ENCODE data around the gene GTF2I.
"Not testable (repeated sequence)": the region's sequence is repeated elsewhere in the genome, so short reads cannot be mapped to it uniquely, and the experiment has no call there.

Gene GTF2I

DNA sequence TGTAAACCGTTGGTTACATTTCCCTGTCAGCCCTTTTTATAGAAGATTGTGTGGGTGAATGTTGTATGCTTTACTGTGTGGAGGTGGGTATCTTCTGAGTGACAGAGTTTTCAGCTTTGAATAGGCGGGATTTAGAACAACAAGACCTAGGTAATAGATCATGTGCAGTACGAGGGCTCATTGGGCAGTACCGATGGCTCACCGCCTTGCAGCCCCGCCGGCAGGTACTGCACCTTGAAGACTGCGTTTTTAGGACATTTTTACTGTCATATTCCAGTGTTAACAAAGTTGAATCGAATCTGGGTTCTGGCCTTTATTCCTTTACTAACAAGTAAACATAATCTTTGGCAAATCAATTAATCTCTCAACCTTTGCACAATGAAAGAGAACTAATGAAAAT lies 60.4 kb downstream of the GTF2I start:
- no peak for DNase-seq (ENCODE audit: low read depth)

DNA sequence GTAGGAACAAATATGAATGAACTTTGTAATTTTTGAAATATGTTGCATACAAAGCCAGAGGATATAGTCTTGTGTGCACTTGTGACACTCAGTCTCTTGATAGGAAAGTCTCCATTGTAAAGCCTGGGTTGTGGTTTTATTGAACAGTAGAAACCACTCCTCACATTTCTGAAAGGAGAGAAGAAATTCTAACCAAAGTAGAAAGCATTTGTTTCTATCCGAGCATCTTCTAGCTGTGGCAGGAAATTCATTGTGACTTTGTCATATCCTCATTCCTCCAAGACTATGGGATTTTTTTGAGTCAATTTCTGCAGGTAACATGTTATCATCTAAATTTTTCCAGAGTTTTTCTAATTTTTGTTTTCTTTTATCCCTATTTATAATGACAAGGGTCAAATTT lies 60.8 kb downstream of the GTF2I start:
- DNase-seq (ENCODE audit: low read depth): peak; percentile 13

DNA sequence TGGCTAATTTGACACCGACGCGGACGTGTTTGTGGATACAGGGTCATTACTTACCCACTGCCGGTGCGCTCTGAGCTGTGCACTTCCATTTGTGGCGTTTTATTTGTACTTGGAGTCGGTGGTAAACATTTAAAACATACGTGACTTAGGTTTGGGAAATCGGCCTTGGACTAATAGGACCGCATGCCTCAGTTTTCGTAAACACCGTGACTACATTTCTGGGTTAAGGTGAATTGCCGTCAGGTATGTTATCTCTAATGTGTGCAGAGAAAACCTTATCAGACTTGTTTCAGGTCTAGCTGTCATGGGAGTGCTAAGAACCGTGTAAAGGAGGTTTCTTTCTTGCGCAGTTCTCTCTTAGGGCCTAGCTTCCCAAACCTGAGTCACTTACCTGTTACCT lies 64.6 kb downstream of the GTF2I start:
- no peak for DNase-seq (ENCODE audit: low read depth)

DNA sequence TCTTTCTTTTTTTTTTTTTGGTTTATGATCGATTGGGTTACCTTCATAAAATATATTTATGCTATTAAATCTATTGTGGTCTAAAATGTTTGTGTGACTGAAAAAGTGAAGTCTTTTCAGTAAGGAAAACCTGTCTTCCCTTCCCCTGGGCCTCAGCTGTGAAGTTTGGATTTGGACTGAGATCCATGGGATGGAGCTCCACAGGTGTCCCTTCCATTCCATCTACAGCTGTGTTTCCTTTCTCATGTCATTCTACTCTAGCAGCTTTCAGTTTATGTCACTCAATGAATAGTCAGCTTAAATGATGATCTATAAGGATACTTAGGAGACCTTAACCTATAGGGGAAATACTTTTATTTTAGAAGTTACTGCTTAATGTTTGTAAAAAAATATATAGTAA lies 68.3 kb downstream of the GTF2I start:
- no peak for DNase-seq (ENCODE audit: low read depth)

DNA sequence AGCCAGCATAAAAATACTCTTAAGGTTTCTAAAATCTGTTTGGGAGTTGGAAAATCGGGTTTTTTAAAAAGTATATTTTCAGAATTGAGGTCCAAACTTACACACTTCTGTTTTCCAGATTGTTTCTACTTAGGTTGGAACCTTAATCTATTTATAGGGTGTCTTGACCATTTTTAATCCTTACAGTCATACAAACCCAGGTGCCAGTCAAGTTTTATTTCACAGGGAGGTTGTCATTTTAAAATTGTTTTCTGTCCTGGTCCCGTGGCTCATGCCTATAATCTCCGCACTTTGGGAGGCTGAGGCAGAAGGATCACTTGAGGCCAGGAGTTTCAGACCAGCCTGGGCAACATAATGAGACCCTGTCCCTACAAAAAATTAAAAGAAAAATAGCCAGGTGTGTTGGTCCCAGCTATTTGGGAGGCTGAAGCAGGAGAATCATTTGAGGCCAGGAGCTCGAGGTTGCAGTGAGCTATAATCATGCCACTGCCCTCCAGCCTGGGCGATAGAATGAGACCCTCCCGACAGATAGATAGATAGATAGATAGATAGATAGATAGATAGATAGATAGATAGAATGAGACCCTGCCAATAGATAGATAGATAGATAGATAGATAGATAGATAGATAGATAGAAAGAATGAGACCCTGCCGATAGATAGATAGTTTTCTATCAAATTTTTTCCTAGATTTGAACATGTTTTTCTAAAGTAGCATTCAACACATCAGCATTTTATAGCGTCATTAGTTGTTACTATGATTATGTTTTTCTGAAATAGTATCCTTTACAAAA lies 69.0 kb downstream of the GTF2I start:
- DNase-seq (ENCODE audit: low read depth): no peak

DNA sequence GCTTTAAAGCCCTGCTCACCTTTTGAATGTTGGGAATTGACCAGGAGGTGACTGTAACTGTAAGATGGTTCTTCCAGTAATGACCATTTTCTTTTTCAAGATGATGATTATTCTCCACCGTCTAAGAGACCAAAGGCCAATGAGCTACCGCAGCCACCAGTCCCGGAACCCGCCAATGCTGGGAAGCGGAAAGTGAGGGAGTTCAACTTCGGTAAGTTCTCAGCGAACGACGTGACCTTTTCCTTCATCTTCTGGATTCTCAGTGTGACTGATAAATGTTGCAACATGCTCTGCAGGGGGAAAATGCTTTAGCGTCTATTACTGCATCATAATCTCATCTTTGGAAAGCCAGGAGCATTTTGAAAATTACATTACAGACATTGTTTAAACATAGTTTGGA lies 71.2 kb downstream of the GTF2I start:
- not testable (repeated sequence) for DNase-seq (ENCODE audit: low read depth)

DNA sequence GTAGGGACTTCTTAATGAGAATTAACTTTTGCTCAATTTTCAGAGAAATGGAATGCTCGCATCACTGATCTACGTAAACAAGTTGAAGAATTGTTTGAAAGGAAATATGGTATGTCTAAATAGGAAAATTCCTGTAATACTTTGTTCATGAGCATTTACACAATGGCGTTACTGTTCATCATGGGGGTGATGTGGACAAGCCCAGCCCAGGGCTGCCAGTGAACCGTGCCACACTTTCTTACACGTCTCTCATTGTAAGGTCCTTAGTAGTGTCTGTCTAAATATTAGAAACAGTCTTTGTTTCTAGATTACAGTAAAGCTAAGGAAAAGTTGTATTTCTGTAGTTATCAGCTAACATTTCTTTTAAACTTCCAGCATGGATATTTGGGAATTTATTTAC lies 72.7 kb downstream of the GTF2I start:
- not testable (repeated sequence) for DNase-seq (ENCODE audit: low read depth)

DNA sequence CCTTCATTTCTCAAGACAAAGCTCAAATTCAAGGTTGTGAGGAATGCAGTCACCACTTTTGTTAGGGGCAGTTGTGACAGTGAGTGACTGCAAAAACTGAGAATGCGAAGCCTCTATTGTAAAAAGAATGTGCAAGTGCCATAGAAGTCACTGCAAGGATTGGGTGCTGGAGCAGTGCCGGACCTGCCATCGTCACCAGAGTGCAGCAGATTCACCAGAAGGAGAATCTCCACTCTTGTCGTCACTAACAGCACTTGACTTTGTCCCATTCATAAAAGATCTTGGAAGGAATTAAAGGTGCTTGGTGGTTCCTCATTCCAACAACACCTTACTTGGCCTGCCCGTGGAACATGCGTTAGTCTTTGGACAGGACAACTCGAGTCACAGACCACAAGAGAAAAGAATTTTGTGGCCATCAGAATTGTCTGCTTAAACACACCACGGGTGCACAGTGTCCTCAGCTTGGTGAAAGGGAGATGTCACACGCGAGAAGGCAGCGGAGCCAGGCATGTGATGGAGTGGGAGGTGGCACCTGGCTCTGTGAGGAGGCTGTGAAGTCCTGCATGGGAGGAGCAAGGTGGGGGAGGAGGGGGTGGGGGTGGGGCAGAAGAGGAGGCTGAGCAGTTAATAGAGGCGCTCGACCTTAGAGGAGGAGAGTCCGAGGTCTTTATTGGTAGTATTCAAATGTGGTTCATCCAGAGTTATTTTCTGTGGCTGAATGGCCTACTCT lies 82.6 kb downstream of the GTF2I start:
- DNase-seq (ENCODE audit: low read depth): not testable (repeated sequence)

DNA sequence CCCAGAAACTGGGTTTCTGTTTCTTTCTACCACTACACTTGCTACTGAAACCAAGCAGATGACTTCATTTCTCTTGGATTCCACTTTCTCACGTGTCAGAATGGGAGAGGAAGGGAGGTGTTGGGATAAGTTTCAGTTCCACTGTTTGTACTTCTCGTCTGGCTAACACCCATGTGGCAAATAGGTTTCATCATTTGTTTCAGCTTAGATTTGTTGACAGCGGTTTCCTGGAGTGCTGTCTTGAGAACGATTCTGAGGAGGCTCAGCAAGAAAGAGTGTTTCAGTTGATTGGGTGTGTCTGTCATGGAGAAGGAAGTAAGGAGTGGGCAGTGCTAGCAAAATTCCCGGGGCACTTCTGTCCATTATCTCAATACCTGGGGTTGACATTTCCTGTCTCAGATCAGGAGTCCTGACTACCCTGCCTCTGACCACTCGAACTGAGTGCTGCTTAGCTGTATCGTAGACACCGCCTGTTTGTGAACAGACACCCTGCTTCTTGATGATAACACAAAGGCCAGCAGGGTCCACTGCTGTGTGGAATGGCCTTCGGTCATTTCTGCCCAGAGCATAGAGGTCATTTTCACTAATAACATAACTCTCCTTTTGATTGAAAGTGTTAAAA lies 86.5 kb downstream of the GTF2I start:
- not testable (repeated sequence) for DNase-seq (ENCODE audit: low read depth)

DNA sequence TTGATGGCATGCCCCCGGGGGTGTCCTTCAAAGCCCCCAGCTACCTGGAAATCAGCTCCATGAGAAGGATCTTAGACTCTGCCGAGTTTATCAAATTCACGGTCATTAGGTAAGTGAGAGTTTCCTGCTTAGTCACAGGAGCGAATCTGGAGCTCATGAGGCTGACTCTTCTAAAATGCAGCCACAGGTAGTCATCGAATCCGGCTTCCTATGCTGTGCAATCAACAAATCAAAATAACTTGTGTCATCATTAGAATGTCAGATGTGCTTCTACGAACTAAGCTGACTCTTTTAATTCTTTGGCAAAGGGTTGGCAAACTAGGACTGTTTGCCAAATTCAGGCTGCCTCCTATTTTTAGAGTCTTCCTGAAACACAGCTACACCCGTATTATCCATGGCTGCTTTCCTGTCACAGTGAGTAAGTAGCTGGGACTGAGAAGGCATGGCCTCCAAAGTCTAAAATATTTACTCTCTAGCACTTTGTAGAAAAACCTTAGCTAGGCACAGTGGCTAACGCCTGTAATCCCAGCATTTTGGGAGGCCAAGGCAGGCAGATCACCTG lies 96.5 kb downstream of the GTF2I start:
- not testable (repeated sequence) for DNase-seq (ENCODE audit: low read depth)

DNA sequence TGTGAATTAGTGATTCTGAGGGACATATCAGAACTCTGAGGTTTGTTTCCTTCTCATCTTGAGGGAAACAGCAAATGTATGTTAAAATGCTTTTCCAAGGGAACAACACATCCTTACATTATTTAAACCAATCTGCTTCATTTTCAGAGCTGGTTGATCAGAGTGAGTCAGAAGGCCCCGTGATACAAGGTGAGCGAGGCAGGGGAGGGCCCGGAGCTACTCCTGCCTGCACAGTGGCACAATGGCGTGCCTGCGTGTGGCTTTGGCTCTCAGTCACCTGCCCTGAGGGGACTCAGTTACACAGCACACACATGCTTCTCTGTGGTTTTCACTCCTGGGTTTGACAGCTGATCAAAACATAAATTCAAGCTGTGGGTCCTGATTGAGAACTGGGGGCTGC lies 99.2 kb downstream of the GTF2I start:
- not testable (repeated sequence) for DNase-seq (ENCODE audit: low read depth)

DNA sequence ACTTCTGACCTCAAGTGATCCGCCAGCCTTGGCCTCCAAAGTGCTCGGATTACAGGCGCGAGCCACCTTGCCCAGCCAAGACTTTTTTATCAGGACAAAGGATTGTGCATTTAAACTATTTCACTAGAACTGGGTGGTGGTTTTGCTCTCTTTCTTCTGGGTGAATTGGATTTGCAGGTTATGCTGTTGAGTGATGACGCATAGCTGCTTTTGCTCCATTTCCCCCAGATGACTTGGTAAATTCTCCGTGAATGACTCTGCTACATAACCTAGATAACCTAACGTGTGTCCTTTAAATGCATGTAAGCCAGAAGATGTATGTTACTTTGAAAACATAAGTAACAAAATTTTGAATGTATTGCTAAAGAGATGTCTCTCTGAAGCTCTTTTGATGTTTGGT lies 100.8 kb downstream of the GTF2I start:
- DNase-seq (ENCODE audit: low read depth): not testable (repeated sequence)

DNA sequence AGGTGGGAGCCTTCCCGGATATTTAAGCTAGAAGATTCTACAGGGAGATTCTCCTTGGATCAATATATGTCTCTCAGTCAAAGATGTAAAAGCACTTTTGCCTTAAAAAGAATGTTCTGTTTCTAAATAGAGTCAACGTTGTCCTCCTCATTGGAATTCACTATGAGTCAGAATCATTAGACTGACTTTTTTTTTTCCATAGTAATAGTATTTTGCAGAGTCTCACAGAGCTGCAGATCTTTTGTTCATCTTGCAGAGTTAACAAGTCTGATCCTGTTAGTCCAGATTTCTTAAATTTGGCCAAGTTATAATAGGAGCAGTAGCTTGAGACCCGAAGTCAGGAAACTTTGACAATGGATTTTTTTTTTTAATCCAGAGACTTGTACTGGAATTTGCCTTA lies 101.5 kb downstream of the GTF2I start:
- DNase-seq (ENCODE audit: low read depth): not testable (repeated sequence)

DNA sequence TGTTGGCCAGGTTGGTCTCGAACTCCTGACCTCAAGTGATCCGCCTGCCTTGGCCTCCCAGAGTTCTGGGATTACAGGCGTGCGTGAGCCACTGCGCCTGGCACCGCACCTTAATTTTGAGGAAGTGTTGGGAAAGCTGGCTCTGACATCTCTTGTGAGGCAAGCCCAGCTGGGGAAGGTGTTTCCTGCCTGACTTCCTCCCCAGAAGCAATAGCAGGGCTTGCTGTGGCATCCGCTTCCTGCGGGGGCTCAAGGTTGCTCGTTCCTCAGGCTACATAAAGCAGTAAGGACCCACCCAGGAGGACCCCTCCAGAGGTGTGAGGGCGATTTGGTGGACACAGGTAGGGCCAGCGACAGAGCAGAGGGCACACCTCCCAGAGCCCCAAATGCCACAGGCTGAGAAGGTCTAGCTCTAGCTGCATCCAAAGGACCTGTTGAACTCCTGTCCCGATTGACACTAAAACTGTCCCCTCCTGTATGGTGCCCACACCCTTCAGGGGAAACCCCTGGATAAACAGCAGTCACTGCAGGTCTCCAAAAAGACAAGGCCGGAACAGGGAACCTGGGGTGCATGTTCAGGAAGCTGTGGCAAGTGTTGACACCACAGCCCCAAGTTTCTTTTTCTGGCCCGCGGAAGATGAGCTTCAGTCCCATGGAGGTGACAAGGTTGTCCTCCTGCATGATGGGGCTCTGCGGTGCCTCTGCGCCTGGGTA lies 107.8 kb downstream of the GTF2I start:
- DNase-seq (ENCODE audit: low read depth): not testable (repeated sequence)

DNA sequence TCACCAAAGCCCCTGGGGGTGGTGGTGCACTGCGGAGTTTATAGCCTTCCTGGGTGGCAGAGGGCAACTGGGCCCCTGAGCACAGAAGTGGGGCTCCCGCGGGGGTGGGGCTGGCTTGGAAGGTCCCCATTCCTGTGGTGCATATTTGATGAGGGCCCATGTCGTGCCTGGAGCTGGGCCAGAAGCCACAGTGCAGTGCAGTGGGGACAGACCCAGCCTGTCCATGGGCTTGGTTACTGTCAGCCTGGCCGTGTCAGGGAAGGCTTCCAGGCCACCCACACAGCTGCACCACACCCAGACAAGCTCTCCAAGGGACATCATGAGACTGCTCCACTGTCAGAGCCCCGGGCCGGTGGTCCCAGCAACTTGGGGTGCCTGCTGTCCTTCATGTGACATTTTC lies 109.0 kb downstream of the GTF2I start:
- not testable (repeated sequence) for DNase-seq (ENCODE audit: low read depth)

DNA sequence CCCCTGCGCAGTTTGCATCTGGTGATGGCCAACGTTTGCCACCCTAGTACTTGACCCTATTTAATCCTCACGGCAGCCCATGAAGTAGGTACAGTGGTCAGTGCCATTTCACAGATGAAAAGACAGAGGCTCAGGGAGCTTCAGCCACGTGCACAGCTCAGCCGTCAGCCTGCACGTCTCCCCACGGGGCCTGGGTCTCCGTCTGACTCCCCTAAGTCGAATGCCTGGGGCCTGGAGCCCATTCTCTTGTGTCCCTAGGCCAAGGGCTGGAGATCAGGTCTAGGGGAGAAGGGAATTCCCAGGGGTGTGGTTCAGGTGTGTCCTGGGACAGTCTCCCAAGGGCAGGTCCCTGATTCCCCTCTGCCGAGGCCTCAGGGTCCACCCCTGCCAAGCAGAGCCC lies 109.5 kb downstream of the GTF2I start:
- DNase-seq (ENCODE audit: low read depth): not testable (repeated sequence)

DNA sequence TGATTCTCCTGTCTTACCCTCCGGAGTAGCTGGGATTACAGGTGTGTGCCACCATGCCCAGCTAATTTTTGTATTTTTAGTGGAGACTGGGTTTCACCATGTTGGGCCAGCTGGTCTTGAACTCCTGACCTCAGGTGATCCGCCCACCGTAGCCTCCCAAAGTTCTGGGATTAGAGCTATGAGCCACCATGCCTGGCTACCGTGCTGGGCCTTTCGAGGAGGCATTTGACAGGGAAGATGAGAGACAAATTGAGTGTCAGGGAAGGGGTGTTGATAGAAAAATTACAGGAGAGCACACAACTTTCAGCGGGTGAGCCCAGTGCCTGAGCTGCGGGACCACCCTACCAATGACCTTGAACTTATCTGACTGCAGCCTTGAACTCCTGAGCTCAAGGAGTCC lies 112.5 kb downstream of the GTF2I start:
- not testable (repeated sequence) for DNase-seq (ENCODE audit: low read depth)

DNA sequence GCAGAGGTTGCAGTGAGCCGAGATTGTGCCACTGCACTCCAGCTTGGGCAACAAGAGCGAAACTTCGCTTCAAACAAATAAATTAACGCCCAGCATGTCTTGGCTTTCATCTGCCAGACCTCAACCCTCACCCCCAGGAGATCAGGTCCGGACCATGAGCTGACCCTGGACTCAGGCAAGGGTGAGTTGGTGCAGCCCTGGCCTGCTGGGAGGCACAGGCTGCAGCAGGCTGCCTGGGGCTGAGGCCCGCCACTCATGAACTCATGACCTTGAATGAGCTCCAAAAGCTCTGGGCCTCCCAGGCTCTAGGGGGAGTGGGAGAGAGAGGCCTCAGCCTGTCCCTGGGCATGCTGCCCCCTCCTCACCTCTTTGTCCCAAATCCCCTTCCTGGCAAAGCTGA lies 114.6 kb downstream of the GTF2I start:
- DNase-seq (ENCODE audit: low read depth): not testable (repeated sequence)

DNA sequence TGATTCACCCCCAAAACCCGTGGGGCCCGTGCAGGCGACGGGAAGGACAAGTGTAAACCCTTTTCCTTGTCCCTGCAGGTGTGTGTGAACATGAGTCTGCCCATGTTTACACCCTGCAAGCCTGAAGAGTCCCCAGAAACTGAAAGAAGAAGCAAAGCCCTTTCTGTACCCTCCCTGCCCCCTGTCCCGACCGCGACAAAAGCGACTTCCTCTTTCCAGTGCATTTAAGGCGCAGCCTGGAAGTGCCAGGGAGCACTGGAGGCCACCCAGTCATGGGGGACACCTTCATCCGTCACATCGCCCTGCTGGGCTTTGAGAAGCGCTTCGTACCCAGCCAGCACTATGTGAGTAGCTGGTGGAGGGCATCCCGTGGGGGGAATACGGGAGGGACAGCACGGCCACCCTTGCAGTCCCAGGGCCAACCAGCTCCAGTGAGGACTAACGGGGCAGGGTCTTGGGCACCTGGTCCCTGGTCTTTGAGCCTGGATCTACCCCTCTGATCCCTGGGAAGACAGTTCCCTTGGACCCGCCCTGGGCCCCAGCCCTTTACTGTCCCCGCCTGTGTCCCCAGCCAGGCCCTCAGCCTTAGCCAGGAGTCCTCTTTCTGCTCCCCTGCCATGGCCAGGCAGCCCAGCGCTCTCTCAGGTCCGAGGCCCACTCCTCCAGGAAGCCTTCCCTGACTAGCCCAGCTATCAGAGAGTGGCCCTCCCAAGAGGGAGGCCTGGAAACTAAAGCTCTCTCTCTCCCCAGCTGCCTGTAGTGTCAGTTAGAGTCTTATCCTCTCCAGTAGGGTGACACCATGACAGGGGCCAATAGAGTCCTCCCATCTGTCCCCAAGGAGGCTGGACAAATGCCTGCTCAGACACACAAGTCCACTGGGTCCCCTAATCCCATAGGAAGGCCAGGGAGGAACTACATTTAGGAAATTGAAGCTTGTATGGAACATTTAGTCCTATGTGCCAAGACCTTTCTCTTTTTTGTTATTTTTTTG lies 116.5 kb downstream of the GTF2I start, which contains the start of gene NCF1:
TSS of gene NCF1 (plus strand) at position 252 of the 991 bp plus-strand sequence. CDS start at position 273, 21 bp downstream.
- DNase-seq (ENCODE audit: low read depth): not testable (repeated sequence)

DNA sequence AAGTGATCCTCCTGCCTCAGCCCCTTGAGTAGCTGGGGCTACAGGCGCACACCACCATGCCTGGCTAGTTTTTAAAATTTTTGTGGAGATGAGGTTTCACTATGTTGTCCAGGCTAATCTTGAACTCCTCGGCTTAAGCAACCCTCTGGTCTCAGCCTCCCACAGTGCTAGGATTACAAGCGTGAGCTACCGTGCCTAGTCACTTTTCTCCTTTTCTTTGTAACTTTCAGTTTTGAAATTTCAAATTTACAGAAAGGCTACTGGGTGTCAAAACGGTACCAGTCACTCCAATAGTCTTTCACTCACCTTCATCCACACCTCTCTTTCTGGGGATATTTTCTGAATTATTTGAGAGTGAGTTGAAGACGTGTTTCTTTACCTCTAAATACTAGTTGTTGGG lies 117.6 kb downstream of the GTF2I start:
- DNase-seq (ENCODE audit: low read depth): not testable (repeated sequence)

DNA sequence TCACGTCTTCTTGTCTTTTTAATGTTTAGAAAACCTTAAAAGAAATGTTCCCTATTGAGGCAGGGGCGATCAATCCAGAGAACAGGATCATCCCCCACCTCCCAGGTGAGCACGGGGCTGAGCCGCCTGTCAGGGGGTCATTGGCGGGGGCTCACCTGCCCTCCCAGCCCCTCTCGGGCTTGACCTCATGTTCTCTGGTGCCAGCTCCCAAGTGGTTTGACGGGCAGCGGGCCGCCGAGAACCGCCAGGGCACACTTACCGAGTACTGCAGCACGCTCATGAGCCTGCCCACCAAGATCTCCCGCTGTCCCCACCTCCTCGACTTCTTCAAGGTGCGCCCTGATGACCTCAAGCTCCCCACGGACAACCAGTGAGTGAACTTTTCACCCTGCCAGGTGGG lies 121.5 kb downstream of the GTF2I start:
- DNase-seq (ENCODE audit: low read depth): not testable (repeated sequence)

Data from HS-5 (cell line).